ENCODE data around the gene MEOX1. TPM values are rescaled to one million over a fixed set of nuclear protein-coding genes. Genes with fewer than 3 reads are reported as not detected.

Gene MEOX1
- total and polyA plus RNA-seq, 7 donors: 3.9 to 8.7 (median 6.4) TPM

- Histone ChIP-seq H3K27ac (no peak overlapping the region), H3K4me1 (no peaks in the 10 kb centered on the region), H3K36me3 (ENCODE audit: insufficient read depth in 1 of 2, low read depth in 1 of 2) (no peaks in the 10 kb centered on the region), H3K27me3 (ENCODE audit: insufficient read depth in 3 of 3, low read length in 2 of 3) (no peaks in the 10 kb centered on the region), H3K4me3 (no peak overlapping the region), H3K9me3 (no peaks in the 10 kb centered on the region)
- intact Hi-C loops (cut with DNase I): no loop called here
- 89 to 95% (median 91%) methylated on average over 3 of the region's 3 CpGs for WGBS, 3 donors
- no peak for TF ChIP-seq CTCF (IDR thresholded peaks at IDR 0.05)
- no peak for DNase-seq
- no peak for ATAC-seq
Measured at GRCh38 chr17:43671755-43672519, 10.2 kb upstream of the MEOX1 start.

- no peaks in the 10 kb centered on the region for H3K36me3 ChIP-seq (ENCODE audit: insufficient read depth in 1 of 2, low read depth in 1 of 2)
- H3K27ac ChIP-seq: no peak overlapping the region
- H3K4me1 ChIP-seq: no peaks in the 10 kb centered on the region
- no peaks in the 10 kb centered on the region for H3K9me3 ChIP-seq
- DNase-seq: no peak
- TF ChIP-seq CTCF (IDR thresholded peaks at IDR 0.05): no peak
- H3K4me3 ChIP-seq: no peak overlapping the region
- H3K27me3 ChIP-seq (ENCODE audit: insufficient read depth in 3 of 3, low read length in 2 of 3): no peaks in the 10 kb centered on the region
- WGBS, 3 donors: 47 to 66% (median 60%) methylated on average over 6 of the region's 6 CpGs
- intact Hi-C loops (cut with DNase I): no loop called here
- peak in 2 of 4 donors; percentile 23 to 31 for ATAC-seq
Measured at GRCh38 chr17:43671031-43671692, 9.4 kb upstream of the MEOX1 start.

GRCh38 chr17:43670645-43671030, 8.9 kb upstream of the MEOX1 start:
- 69 to 96% (median 71%) methylated on average over 1 of the region's 1 CpG for WGBS, 3 donors
- H3K27ac ChIP-seq: no peak overlapping the region
- no peak for TF ChIP-seq CTCF (IDR thresholded peaks at IDR 0.05)
- no peaks in the 10 kb centered on the region for H3K36me3 ChIP-seq (ENCODE audit: insufficient read depth in 1 of 2, low read depth in 1 of 2)
- H3K27me3 ChIP-seq (ENCODE audit: insufficient read depth in 3 of 3, low read length in 2 of 3): no peaks in the 10 kb centered on the region
- no peak overlapping the region for H3K4me3 ChIP-seq
- no peaks in the 10 kb centered on the region for H3K9me3 ChIP-seq
- DNase-seq: no peak
- H3K4me1 ChIP-seq: no peaks in the 10 kb centered on the region
- intact Hi-C loops (cut with DNase I): no loop called here
- ATAC-seq: no peak

GRCh38 chr17:43669971-43670644, 8.4 kb upstream of the MEOX1 start:
- Histone ChIP-seq H3K27me3 (ENCODE audit: insufficient read depth in 3 of 3, low read length in 2 of 3) (no peaks in the 10 kb centered on the region), H3K27ac (no peak overlapping the region), H3K4me1 (no peaks in the 10 kb centered on the region), H3K36me3 (ENCODE audit: insufficient read depth in 1 of 2, low read depth in 1 of 2) (no peaks in the 10 kb centered on the region), H3K4me3 (no peak overlapping the region), H3K9me3 (no peaks in the 10 kb centered on the region)
- DNase-seq (no peak), ATAC-seq (no peak)
- 73 to 77% (median 74%) methylated on average over 10 of the region's 10 CpGs for WGBS, 3 donors
- no peak for TF ChIP-seq CTCF (IDR thresholded peaks at IDR 0.05)
- intact Hi-C loops (cut with DNase I): no loop called here

All from psoas muscle (tissue), 8 donors.